ENCODE results near the gene MYBBP1A.
A peak's percentile ranks its signal among the peaks of the same experiment; 100 is the strongest.
"Not testable (repeated sequence)": the region's sequence is repeated elsewhere in the genome, so short reads cannot be mapped to it uniquely, and the experiment has no call there.

The MYBBP1A gene, protein sequence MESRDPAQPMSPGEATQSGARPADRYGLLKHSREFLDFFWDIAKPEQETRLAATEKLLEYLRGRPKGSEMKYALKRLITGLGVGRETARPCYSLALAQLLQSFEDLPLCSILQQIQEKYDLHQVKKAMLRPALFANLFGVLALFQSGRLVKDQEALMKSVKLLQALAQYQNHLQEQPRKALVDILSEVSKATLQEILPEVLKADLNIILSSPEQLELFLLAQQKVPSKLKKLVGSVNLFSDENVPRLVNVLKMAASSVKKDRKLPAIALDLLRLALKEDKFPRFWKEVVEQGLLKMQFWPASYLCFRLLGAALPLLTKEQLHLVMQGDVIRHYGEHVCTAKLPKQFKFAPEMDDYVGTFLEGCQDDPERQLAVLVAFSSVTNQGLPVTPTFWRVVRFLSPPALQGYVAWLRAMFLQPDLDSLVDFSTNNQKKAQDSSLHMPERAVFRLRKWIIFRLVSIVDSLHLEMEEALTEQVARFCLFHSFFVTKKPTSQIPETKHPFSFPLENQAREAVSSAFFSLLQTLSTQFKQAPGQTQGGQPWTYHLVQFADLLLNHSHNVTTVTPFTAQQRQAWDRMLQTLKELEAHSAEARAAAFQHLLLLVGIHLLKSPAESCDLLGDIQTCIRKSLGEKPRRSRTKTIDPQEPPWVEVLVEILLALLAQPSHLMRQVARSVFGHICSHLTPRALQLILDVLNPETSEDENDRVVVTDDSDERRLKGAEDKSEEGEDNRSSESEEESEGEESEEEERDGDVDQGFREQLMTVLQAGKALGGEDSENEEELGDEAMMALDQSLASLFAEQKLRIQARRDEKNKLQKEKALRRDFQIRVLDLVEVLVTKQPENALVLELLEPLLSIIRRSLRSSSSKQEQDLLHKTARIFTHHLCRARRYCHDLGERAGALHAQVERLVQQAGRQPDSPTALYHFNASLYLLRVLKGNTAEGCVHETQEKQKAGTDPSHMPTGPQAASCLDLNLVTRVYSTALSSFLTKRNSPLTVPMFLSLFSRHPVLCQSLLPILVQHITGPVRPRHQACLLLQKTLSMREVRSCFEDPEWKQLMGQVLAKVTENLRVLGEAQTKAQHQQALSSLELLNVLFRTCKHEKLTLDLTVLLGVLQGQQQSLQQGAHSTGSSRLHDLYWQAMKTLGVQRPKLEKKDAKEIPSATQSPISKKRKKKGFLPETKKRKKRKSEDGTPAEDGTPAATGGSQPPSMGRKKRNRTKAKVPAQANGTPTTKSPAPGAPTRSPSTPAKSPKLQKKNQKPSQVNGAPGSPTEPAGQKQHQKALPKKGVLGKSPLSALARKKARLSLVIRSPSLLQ (N-terminal part only)

DNA sequence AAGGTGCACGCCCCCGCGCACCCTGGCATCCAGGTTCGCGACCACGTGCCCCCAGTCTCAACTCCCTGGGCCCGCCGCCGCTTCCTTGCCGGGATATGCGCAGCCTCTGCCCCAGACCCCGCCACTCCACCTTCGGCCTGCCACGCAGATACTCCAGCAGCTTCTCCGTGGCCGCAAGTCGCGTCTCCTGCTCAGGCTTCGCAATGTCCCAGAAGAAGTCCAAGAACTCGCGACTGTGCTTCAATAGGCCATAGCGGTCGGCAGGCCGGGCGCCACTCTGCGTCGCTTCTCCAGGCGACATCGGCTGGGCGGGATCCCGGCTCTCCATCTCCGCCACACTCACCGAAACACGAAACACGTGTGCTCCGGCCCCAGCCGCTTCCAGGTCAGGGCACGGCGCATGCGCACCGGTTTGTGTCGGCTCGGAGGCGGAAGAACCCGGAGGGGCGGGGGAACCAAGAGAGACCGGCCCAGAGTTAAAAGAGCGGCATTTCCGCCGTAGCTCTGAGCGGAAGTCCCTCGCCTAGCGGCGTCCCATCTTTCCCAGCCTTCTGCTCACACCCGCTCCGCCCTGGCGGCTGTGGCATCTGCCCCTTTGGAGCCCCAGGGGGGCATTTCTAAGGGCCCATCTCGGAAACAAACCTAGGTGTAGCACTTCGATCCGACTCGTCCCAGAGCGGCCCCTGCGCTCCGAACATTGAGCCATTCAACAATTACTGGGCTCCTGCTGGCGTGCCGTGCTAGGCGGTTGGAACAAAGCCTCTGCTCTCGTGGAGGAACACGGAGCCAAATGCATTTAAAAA, at the start of gene MYBBP1A:
TSS of gene MYBBP1A (minus strand) at position 388 of the 803 bp plus-strand sequence. CDS start at position 328, 60 bp downstream.
- DNase-seq, result peak; percentile 99

DNA sequence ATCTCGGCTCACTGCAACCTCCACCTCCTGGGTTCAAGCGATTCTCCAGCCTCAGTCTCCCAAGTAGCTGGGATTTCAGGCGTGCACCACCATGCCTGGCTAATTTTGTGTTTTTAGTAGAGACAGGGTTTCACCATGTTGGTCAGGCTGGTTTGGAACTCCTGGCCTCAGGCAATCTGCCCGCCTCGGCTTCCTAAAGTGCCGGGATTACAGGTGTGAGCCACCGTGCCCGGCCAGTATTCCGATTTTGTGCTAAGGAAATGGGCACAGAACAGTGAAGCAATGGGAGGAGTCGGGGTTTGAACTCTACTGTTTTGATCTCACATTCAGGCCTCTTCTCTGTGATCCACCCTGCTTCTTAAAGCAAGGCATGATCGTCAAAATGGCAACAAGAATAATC, 49.6 kb upstream of the MYBBP1A start:
- DNase-seq, result not testable (repeated sequence)

DNA sequence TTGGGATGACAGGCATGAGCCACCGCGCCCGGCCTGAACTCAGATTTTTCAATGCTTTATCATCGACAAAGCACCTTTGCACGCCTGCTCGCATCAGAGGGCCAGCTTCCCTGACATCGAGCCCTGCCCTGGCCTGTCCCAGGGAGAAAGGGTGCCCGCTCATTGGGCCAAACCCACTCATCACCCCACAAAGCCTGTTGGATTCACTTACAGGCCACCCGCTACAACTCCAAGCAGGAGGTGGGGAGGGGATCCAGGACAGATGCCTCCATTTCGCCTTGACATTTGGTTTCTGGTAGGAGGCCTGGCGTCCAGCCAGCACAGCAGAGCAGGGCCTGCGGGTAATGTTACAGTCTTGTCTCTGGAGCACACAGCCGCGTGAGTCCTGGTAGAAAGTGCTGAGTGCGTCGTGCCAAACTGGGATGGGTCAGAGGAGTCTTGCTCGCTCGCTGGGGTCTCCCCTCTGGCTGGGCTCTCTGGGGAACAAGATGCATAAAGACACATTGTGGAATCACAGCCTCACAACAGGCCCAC, 49.0 kb upstream of the MYBBP1A start:
- DNase-seq, result no peak

DNA sequence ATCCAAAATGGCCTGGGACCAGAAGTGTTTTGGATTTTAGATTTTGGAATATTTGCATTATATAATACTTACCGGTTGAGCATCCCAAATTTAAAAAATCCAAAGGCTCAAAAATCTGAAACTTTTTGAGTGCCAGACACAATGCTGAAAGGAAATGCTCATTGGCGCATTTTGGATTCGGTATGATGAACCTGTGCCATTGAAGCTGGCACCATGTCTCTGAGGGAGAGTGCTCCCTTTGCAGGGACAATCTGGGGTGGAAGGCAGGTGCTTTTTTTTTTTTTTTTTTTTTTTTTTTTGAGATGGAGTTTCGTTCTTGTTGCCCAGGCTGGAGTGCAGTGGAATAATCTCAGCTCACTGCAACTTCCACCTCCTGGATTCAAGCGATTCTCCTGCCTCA, 46.9 kb upstream of the MYBBP1A start:
- DNase-seq, result no peak

DNA sequence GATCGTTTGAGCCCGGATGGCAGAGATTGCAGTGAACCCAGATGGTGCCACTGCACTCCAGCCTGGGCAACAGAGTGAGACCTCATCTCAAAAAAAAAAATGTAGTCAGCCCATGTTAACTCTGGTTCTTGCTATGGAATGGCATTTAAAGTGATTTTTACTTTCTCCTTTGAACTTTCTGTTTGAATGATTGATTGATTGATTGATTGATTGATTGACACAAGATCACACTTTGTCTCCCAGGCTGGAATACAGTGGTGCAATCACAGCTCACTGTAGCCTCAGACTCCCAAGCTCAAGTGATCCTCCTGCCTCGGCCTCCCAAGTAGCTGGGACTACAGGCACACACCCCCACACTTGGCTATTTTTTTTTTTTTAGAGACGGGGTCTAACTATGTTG, 46.1 kb upstream of the MYBBP1A start:
- DNase-seq, result no peak

DNA sequence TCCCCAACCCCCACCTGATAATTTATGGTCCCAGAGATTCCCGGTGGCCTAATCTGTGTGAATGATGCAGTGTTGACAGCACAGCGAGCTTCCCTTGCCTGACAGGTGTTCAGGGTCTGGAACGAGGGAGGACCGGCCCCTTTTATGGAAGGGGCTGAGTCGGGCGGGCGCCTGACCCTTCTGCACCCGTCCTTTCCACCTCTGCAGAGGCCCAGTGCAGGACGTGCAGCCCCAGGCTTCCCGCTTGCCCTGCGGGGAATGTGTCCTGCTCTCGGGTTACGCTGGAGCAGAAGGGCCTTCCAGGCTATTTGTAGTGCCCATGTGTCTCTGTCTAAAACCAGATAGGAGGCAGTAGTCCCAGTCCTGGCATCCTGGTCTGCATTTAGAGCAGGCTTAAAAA, 45.4 kb upstream of the MYBBP1A start:
- no peak for DNase-seq

DNA sequence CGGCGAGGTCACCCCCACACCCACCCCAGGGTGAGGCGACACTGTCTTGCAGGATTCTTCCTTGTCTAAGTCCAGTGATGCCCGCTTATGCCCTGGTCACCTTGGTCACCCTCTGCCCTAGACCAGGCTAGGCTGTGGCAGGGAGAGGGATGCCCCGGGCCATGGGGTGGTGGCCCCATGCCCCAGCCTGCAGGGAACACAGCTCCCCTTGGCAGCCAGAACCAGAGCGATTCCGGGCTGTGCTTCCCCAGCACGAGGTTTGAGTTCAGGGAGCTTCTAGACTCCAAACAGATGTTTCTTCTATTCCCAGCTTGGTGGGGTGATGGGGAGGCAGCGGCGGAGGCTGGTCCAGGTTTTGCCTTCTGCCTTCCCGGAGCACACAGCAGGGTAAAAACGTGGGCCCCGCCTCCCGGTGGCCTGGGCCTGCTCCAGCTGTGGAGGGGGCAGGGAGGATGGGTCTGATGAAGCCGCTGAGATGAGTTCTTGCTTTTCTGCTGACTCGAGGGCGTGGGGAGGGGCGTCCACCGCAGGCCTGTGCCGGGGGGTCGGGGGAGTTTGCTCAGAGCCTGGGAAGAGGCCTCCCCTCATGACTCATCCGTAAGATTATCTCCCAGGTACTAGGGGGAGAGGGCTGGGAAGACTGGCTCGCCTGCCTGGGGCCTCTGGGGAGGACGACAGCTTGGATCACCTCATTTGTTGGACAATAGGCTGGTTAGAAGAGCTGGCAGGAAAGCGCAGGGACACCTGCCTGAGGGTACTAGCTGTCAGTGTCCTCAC, 44.5 kb upstream of the MYBBP1A start:
- DNase-seq, result no peak

DNA sequence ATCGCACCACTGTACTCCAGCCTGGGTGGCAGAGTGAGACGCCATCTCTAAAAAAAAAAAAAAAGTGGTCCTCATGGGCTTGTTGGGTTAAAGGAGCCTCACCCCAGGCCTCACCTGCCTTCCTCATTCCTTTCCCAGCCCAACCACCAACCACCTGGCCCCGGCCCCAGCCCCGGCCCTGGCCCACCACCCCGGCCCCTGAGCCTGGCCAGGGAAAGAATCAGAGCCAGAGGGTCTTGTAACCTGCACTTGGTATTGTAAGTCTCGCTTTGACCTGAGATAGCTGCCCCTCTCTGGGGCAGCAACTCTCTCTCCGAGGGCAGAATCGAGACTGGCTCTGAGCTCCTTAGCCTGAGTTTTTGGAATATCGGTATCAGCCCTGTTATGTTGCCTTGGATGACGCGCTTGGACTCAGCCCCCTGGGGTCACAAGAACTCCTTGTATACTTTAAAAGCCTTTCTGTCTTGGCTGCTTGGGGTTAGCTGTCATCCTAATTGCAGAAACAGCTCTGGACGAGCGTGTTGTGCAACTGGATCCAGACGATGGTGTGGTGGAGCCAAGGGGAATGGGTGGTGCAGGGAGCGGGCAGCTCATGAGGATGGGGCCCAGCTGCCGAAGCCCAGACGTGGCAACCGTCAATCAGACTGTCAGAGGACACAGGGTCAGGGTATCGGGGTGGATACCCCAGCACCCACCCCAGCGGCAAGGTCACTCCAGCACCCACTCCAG, 43.8 kb upstream of the MYBBP1A start:
- no peak for DNase-seq

DNA sequence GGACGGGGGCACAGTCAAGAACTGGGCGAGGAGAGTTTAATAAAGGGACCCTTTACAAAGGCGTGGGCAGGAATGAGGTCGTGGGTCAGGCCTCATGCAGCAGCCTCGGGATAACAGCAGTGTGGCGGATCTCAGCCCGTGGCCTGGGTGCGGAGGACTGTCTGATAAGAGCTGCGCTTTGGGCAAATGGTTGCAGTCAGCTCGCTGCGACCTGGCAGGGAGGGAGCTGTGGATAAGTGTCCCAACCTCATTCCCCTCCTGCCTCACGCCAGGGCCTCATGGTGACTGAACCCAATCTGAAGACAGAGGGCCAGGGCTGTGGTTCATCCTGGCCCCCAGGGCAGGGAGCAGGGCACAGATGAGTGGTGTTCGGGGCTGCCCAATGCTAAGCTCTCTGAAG, 42.8 kb upstream of the MYBBP1A start:
- DNase-seq, result no peak

DNA sequence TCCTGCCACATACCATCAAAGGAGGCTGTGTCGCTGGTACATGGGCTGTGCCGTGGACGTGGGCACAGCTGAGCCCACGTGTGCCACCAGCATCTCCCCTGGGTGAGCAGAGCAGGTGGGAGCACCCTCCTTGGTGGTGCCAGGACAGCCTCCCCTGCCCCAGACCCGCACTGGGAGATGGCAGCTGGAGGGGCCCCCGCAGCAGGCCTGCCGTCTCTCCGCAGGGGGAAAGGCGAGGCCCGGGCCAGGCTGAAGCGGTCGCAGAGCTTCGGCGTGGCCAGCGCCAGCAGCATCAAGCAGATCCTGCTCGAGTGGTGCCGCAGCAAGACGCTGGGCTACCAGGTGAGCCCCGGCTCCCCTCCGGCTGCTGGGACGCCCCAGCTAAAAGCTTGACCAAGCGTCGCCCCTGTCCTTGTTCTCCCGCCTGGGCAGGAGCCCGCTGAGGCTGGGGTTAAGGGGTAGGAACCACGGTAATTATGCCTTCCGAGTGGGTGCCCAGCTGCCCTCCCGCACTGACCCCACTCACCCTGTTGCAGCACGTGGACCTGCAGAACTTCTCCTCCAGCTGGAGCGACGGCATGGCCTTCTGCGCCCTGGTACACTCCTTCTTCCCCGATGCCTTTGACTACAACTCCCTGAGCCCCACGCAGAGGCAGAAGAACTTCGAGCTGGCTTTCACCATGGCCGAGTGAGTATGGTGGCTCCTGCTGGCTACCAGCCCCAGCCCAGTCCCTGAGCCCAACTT, 41.6 kb upstream of the MYBBP1A start:
- DNase-seq, result no peak

DNA sequence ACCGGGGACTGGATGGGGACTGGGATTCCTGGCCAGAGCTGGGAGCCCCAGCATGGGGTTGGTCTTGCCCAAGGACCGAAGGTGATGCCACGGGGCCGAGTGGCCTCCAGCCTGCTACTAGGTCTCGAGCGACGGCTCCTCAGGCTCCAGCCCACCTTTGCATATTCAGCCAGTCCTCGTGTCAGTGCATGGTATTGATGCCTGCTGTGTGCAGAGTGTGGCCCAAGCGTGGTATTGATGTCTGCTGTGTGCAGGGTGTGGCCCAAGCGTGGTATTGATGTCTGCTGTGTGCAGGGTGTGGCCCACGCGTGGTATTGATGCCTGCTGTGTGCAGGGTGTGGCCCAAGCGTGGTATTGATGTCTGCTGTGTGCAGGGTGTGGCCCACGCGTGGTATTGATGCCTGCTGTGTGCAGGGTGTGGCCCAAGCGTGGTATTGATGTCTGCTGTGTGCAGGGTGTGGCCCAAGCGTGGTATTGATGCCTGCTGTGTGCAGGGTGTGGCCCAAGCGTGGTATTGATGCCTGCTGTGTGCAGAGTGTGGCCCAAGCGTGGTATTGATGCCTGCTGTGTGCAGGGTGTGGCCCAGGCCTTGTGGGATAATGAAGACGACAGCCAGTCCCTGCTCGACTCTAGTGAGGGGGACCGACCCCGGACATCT, 40.6 kb upstream of the MYBBP1A start:
- DNase-seq, result not testable (repeated sequence)

DNA sequence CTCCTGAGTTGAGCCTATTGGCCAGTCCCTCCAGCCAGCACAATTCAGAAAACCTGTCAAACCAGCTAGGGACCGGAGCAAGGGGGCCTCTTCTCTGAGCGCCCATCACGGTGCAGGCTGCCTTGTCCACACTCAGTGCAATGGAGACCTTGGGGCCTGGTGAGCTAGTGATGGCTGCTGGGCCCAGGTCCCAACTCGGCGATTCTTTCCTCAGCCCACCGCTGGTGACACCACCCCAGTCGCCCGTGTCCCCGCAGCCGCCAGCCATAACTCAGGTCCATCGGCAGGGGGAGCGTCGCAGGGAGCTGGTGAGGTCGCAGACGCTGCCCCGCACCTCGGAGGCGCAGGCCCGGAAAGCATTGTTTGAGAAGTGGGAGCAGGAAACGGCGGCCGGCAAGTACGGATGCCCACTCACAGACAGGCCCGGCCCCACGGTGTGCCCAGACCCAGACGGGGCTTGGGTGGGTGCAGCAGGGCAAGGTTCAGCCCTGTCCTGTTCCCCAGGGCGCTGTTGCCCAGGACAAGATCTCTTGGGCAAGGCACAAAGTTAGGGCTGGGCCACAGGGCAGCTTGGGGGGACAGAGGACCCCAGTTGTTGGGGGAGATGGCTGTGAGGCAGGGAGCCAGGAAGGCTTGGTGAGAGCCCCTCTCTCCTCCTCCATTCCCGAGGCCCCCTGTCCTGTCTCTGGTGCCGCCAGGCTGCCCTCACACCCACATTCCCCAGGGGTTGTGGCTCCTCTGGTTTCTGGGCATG, 39.9 kb upstream of the MYBBP1A start:
- peak; percentile 86 for DNase-seq

DNA sequence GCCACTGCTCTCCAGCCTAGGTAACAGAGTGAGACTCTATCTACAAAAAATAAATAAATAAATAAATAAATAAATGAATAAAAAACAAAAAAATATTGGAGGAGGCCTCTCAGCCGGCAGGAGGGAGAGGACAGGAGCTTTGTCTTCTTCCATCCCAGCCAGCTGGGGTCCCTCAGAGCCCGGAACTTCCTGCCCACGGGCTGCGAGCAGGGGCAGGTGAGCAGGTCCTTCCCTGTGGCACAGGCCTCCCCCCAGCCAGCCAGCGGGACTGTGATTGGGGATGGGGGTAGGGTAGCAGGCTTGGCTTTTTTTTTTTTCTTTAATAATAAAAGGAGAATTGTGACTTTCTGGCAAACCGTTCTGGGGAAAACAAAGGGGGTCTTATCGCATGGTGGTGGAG, 39.2 kb upstream of the MYBBP1A start:
- DNase-seq, result no peak

DNA sequence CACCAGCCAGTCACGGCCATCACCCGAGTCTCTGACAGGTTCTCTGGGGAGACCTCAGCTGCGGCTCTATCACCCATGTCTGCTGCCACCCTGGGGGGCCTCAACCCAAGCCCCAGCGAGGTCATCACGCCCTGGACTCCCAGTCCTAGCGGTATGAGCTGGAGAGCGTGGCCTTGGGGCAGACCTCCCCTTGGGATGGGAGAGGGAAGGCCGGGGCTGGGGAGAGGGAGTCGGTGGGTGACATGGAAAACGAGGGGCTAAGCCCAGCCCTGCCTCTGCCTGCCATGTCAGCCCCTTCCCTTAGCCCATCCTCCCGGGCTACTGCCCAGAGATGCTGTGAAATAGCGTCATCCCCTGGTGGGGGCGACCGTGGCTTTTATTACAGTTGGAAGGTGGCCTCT, 37.8 kb upstream of the MYBBP1A start:
- no peak for DNase-seq

DNA sequence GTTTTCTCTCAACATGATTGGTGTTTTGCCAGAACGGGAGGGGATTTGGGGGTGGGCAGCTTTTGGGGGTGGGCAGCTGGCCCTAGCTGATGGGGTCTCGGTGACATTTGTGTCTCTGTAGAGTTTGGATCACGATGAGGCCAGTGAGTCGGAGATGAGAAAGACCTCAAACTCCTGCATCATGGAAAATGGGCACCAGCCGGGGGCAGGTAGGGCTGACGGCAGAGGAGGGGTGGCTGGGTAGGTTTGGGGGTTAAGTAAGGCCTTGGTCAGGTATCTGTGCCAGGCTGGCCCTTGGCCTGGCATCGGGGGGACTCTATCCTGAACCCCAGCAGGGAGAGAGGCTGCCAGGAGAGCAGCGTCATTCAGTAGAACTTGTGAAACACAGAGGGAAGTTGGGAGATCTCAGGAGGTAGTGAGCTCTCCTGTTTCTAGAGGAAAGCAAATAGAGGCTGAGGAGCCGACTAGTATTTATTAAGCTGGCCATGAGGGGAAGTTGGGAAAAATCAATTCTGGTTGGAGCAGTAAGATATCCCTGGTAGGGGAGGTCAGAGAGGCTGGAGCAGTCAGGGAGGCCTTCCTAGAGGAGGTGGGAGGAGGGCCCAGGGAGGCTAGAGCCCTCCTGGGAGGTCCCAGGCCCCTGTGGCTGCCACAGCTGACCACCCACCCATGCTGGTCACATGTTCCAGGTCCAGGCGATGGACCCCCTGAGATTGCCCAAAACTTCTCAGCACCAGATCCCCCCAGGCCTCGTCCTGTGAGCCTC, 37.2 kb upstream of the MYBBP1A start:
- DNase-seq, result no peak

DNA sequence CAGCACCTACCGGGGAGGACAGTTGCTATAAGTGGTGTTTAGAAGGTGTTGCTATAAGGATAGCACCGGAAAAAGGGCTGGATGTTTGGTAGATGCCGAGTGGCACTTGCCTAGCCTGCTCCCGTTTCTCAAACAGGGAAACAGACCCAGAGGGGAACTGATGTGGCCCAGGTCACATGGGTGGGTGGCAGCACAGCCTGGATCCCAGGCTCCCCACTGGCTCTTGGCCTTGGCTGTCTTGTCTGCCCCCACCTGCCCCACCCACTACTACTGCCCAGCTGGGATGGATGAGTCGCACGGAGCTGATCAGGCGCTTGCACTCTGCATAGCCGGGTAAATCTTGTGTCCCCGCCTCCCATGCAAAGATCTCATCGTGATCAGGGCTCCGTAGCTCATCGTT, 36.3 kb upstream of the MYBBP1A start:
- DNase-seq, result no peak

DNA sequence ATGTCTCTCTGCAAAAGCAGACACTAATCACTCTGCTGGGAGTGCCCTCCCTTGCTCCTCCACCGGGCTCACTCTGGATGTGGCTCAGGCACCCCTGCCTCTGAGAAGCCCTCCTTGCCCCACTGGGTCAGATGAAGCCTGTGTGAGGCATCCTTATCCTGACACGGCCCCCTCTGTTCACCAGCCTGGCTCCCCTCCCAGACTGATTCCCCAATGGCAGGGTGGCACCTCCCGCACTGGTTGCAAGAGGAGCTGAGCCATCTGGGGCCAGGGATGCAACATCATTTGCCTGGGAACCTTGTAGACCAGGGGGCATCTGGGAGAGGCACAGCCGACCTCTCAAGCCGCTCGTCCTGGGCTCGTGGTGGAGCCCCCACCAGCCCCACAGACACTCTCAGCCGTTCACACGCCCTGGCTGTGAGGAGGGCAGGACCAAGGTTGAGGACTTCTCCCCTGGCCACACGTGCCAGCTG, 35.8 kb upstream of the MYBBP1A start:
- DNase-seq, result no peak

All from hematopoietic multipotent progenitor cell treated with erythropoietin and hydrocortisone succinate and interleukin-3 and kit ligand, for 6 days (in vitro differentiated cells).